Activated CD4-positive, alpha-beta T cell treated with anti-CD3 and anti-CD28 coated beads, Interleukin-2, amount 50 U/mL, for 4 hours (primary cell): ENCODE measurements around the gene PDE8B.

Experiments used
- DNase-seq, 2 experiments: peaks; one replicate each; pipeline ENCODE4 v3.0.0-alpha.2; 2020

PDE8B gene

DNA sequence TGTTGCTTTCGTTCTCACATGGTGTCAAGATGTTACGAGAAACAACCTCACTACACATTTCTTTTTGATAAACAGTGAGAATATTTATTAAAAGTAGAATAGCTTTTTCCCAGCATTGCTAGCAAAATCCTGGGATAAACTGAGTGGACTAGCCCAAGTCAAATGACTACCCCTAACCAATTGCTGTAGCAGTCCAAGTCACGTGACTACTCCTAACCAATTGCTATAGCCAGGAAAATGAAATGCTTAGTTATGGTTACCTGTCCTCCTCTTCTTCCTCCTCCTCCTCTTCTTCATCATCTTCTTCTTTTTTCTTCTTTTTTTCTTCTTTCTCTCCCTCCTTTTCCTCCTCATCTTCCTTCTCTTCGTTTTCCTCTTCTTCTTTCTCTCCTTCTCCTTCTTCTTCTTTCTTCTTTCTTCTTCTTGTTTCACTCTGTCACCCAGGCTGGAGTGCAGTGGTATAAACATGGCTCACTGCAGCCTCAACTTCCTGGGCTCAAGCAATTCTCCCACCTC lies 85.4 kb downstream of the PDE8B start:
- no peak for DNase-seq

DNA sequence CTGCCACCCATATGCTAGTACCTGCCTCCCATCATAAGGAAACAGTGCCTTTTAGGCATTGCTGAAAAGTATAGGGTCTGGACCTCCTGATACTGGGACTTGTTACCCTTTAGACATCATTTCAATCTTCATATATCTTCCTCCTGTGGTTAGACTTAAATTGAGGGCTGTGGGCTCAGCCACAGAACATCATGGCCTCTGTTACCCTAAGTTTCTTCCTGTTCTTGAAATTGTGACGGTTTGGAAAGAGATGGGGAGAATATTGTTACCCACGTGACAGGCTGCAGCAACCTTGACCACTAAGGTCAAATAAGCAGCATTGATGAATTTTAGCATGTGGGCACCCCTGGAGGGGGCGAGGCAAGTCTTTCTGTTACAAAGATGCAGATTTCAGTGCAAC lies 87.7 kb downstream of the PDE8B start:
- DNase-seq = no peak

DNA sequence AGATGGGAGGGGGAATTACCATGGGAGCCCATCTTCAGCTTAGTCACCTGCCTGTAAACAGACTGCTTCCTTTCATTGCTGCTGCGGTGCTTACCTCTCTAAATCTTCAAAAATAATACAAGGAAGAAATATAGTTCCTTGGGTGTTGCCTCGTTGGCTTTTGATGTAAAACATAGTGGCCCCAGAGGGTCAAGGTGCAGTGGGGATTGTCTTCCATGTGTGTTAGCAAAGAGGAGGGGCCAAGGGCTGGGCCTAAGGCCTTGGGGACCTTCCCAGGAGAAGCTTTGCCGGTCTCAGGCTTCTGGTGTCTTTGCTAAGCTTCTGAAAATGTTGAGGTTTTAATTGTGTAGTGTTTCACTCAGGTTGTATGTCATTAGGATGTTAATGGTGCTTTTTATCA lies 90.0 kb downstream of the PDE8B start:
- no peak for DNase-seq

DNA sequence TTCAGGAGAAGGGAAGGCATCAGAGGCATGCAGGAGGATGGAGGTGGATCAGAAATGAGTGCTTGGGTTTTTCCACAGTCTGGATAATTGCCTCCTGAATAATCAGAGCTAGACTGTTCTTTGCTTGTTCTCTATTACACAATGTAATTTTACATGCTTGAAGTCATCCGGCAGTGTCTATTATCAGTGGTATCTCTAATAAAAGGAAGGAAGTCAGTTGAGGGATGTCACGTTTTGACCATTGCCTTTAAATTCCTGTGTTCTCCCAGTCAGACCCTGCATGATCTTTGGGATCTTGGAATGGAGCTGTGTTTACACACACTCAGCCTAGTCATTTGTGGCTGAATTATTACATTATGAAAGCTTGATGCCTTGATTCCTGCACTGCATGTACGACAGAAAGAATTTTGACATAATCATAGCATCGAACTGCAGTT lies 91.0 kb downstream of the PDE8B start:
- DNase-seq = no peak

DNA sequence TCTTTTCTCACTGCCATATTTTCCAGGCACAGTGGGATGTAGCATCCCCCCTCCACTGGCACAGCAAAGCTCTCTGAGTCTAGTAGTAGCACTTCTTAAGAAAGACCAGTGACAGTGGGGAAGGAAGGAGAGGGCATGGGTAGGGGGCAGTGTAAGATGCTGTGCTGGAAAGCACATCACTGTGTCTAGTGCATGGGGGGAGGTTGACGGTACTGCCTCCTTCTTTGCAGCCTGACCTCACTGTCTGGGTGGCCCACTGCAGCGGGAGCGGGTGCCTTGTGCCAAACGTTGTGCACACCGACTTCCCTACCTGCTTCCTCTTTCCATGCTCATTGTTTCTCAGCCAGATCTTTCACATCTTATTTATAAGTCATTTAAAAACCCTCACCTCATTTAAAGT lies 91.8 kb downstream of the PDE8B start:
- no peak for DNase-seq

DNA sequence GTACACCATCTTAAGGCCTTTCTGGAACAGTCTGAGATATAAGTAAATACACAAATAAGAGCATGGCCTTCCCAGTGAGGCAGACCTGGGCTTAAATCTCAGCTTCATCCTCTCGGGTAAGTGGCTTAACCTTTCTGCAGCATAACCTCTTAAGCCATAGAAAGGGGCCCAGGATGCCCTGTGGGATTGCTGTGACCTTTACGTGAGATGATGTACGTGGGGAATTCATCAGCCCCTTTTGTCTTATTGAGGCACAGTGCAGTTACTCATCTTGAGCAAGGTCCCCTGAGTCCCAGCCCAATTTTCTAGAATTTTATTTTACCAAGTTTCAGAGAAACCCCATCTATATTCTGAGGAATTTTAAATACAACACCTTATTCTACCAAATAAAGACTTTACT lies 92.2 kb downstream of the PDE8B start:
- DNase-seq = no peak

DNA sequence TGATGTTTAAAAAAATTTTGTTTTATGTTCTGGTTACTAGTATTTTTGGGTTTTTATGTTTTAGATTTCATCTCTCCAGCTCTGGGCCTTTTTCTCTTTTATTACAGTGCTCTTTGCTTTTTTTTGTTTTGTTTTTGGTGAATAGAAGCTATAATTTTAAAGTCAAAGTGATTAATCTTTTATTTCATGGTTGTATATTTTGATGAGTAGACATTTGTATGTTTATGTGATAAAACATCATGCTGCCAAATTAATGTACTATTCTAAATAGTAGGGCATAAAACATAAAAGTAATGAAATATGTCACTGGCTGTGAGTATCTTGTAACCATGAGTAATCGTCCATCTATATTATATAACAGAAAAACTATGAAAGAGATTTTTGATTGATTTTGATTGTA lies 93.9 kb downstream of the PDE8B start:
- DNase-seq = no peak

DNA sequence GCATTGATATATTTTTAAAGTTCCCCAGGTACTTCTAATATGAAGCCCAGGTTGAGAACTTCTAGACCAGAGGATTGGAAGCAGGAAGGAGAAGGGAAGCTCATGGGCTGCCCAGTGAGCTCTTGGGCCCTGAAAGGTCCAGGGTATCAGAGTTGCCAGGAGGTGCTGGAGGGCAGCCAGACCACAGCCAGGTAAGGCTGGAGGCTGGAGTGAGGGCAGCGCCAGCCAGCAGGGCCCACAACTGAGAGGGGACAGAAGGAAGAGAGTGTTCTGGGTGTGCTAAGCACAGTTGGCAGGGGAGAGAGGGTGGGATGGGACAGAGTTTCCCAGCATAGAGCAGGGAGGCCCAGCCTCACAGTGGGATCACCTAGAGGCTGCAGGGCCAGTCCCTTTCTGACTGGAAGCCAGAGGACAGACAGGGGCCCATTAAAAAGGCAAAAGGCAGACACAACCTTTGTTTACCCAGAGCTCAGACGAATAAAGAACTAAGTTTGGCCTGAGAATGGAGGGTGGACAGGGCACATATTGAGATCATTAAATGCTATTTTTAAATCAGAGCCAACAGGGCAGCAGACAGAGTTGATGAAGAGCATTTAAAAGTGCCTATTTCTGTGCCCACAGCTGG lies 94.9 kb downstream of the PDE8B start:
- DNase-seq = no peak

DNA sequence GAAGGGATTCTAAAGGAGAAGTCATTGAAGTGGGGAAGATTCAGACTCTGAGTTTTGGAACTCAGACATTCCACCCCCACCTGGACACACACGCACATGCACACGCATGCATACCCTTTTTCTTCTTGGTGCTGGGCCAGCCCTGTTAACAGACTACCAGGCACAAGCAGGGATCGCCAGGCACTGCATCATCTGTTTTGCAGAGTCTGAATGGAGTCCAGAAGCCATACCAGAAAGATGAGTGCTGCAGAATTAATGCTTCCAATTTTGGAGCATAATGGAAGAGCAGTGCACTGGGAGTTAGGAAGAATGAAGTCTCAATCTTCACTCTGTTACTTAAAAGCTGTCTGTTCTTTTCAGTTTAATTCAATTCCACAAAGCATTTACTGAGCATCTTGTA lies 95.5 kb downstream of the PDE8B start:
- DNase-seq = no peak

DNA sequence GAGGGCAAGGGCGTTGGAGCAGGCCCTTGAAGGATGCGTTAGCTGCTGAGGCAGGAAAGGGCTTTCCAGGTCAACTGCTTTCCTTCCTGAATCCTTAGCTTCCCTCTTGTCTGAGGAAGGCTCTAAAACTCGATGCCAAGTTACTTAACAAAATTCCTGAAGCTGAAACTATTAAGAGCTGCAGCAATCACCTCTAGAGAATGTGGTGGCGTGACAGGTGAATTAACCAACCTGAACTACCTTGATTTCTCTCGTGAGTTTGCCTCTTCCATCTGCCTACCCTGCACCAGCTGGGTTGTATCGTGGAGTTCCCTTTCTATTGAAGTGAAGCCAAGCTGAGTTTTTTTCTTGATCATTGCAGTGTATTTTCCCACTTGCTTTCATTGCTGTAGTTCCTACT lies 96.1 kb downstream of the PDE8B start:
- no peak for DNase-seq

DNA sequence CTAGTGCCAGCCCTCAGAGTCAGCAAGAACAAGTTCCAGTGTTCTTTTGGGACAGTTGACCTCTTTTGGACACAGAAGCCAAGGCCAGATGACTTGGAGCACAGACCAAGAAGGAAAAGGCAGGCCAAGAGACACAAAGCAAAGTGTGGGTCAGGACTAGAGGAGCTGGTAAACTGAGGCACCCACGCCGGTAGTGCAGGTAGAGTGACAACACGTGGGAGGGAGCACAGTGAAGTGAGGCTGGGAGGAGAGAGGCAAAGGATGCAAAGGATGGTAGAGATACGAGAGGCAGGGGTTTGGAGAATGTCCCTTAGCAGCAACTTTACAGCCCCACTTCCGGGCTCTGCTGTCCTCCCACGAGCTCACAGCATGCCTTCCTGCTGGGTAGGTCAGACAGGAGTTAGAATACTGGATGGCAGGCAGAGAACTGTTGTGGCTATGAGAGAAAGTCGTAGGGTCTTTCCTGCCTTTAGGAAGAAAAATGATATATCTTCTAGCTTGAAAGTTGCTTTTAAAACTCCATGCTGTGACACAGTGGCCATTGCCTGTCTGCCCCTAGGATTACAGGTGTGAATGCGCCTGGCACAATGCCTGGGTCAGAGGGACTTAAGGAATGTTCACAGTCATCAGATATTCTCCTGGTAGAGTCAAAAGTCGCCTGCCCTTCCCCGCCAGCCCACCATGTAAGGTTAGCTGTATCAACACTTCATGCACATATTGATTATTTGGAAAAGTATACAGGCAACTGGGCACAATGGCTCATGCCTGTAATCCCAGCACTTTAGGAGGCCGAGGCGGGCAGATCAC lies 97.9 kb downstream of the PDE8B start:
- DNase-seq = no peak

DNA sequence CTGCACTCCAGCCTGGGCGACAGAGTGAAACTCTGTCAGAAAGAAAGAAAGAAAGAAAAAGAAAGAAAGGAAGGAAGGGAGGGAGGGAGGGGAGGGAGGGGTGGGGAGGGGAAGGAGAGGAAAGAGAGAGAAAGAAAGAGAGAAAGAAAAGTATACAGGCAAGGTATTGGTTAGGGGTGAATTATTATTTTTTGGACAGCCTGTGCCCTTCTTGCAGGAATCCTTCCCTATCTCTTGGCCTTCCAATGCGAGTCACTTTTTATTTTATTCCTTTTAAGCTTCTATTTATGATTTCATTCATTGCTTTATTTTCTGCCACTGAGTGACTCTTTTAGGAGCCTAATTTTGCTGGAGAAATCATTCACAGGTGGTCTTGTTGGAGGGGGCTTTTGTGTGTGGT lies 98.7 kb downstream of the PDE8B start:
- no peak for DNase-seq

DNA sequence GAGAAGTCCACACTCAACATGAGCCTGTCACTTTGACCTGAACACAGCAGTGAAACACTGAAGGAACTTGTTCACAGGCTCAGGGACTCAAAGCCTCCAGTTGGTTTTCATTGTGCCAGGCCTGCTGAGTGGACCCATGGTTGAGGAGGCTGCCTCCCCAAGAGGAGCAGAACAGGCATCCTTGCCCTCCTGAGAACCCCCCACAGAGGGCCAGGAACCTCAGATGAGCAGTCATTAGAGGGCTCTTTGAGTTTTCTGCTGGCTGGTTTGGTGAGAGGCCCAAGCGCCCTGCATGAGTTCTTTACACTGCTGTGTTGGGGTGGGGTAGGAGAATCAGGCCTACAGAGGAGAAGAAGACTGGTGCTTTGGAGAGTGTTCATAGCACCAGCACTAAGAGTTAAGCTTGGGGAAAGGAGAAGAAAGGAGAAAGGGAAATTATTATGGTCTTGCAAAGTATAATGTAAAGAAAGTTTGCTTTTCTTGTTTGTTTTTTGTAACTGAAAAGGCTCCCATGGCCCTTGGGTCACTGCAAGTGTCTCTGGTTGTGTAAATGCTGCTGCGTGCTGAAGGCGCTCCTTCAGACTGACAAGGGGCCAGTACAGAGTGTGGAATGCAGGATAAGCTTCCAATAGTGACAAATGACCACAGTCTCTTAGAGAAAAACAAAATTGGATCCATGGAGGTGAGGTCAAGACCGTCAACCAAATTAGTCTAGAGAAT lies 100.2 kb downstream of the PDE8B start:
- DNase-seq = no peak

DNA sequence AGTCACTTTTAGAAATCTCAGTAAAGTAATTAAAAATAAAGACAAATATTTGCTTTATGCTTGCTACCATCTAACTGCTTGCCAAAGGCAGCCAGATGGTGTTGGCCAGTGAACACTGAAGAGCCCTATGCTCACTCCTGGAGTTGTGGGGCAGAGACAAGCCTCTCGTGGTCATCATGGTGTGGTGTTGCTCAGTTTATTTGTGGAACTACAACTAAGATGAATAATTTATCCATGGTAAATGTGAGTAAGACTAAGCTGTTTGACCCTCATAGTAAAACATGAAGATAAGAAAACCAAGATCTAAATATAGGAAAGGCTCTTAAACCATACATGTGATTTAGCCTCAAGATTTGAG lies 100.7 kb downstream of the PDE8B start:
- no peak for DNase-seq

DNA sequence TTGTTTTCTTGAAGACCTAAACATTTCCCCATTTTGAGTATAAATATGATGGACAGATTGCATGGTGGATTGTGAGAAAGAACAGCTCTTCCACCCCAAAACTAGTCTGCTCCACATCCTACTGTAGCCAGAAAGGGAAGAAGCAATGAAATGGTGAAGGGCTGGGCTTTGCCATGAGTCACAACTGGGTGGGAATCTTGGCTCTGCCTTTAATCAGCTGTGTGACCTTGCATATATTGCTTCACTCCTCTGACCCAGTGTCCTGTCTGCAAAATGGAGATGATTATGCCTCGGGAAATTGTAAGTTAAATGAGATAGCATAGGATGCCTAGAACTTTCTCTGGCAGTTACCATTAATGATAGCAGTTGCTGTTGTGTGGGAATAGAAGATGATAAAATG lies 101.9 kb downstream of the PDE8B start:
- no peak for DNase-seq

DNA sequence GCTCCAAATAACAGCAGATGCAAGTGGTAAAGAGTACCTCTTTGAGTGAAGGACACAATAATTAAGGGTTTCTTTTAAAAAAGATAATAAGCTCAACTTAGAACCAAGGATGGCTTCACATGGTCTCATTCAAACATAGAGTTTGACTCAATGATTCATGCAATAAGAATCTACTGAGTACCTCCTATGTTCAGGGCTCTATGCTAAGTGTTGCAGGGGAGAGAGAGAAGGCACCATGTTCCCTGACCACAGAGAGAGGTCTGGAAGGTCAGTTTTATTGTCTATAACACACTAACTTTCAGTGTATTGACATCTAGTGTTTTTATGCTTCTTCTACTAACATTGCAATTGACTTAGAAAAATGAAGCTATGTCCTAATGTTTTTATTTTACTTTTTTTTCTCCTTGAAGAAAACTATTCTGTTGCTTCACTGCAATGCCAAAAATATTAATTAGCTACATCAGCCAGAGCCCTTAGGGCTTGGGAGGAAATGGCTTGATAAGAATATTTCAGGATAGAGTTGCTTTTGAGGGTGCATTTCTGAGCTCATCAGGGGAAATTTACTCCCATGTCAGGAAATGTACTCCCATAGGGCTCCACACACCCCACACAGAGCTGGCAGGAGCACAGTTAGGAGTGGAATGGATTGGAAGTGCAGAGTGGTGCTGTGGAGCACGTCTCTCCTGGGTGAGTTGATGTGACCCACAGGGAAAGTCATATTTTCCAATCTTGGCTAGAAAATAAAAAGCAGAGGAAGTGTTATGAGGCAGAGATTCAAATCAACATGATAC lies 106.6 kb downstream of the PDE8B start:
- DNase-seq = no peak

DNA sequence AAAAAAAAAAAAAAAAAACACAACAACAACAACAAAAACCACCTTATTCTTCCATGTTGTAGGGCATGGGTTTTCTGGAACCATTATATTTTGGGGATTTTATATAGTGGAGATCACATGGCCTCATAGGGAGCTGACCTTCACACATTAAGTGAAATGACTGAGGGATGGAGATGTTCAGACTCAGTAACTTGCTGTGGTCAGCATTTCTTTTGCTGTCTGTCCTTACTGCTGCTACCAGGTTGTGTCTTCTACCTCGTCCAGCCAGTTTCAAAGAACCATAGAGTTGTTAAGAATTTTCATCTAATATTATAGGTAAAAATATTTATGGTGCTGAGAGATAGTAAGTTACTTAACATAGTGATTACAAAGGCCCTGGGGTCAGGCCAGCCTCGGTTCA lies 107.6 kb downstream of the PDE8B start:
- no peak for DNase-seq

DNA sequence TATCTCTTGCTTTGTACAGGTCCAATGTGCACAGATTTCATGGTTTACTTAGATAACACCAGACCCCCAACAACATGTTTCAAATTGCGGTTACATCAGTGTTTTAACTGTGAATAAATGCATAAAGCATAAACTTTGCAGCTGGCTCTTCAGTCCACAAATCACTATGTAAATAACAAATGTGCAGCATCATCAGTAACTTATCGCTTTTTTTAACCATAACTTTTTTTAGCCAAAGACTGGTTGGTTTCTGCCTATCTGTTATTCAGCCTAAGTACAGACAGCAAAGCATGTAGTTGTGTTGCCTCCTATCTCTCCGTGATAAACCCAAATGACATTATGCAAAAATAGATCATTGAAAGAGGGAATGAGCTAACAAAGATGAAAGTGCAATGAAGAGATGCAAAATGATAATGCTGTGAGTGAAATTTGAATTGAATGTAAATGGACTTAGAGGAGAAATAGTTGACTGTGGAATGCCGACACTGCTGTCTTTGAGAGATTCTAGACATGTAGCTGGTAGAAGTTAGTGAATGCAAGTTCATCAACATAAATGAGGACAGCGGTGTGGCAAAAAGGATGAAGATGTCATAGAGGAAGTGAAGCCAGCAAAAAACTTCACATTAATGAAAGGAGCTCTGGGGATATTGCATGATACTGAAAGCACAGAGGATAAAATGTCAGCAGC lies 108.8 kb downstream of the PDE8B start:
- no peak for DNase-seq

DNA sequence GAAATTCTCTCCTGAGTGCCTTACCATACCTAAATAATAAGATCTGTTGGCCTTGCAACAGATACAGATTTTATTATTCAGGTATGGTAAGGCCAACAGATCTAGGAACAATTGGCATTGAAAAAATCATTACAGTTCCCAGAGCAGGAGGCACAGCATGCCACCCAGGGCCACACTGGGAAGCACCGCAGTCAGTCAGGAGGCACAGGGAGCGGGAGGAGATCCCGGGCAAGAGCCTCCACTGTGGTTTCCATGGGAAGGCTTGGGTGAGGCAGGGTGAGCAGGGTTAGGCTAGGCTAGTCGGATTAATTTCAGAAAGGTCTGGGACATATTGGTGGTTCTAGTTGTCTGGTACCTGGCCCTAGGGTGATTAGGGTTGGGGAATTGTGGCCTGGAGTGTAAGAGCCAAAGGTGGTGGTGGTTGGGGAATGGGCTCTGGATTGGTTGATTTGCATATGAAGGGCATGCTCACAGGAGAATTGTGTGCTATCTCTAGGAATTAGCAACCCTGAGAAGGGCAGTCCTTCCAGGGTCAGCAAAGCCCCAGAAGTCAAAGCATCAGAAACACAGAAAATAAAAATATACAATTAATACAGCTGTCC lies 111.4 kb downstream of the PDE8B start:
- no peak for DNase-seq

DNA sequence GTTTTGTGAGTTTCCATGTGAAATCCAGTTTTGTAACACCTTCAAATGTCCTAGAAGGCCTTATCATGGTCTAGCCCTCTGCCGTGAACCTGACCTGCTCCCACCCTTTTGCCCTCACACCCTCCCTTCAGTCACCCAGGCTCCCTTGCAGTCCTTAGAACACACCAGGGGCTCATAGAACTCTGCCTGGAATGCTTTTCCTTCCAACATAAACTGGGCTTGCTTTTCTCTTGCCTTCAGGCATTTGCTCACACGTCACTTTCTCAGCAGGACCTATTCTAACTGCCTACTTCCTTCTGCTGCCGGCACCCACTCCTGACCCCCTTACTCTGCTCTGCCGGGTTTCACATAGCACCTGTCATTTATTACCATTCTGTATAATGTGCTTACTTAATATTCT lies 111.9 kb downstream of the PDE8B start:
- no peak for DNase-seq

DNA sequence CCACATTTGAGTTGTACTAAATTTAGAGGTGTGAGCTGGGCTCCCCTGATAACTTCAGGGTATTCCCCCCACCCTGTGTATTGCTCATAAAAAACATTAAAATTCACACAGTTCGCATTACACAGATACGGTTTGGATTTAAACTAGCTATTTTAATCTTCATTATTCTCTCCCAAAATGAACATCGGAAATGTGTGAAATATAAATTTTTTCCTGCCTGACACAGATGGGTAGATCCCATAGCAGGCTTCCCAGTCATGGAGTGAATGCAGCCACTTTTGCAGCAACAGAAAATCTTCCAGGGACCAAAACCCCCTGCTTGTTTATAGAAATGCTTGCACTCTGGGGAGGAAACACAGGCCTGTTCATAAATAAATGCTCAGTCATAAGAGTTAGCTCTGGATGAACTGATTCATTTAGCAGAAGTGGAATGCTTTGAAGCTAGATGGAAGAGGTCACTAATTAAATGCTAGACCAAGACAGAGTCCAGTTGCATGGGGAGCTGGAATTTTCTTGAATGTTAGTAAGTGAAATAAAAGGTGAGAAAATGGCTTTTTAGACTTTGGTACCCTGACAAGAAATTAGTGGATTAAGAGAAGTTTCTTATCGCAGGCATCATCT lies 115.6 kb downstream of the PDE8B start:
- no peak for DNase-seq
